H1 (cell line): ENCODE results near the gene KRTAP5-4. TPM values are rescaled to one million over a fixed set of nuclear protein-coding genes. Genes with fewer than 3 reads are reported as not detected.
A peak's percentile ranks its signal among the peaks of the same experiment; 100 is the strongest.

Source experiments
- CTCF ChIA-PET: fragments of 300-600 bp; sonication (Branson Sonifier 250); formaldehyde crosslinking; loops from one replicate; lab custom pipeline; 2021; ENCODE audit not compliant: partially characterized antibody; lab: Charles Lee
- POLR2A ChIA-PET: fragments of 300-600 bp; sonication (Branson Sonifier 250); formaldehyde crosslinking; loops from one replicate; lab custom pipeline; 2021; ENCODE audit warnings: inconsistent platforms; ENCODE audit not compliant: partially characterized antibody; lab: Charles Lee
- DNase-seq, 2 experiments: peaks; one replicate each; pipeline versions ENCODE4 v3.0.0 to v3.0.0-alpha.2; 2010 to 2022; ENCODE audit warnings: low spot score in 2 of 2, low read depth in 1 of 2, mixed read lengths in 1 of 2
- FAIRE-seq: peaks from 2 replicates; lab custom pipeline; 2011; peaks lifted over from hg19 to GRCh38; lab: Jason Lieb, UNC
- H2AFZ ChIP-seq: 2 replicates; pipeline ENCODE4 v1.8.1; 2012; ENCODE audit warnings: low read length, inconsistent platforms
- H2AK5ac ChIP-seq: 2 replicates; pipeline ENCODE4 v1.6.1; 2013; ENCODE audit warnings: low read depth, low read length
- H2BK120ac ChIP-seq: replicated peaks from 2 replicates; pipeline ENCODE3; 2013; ENCODE audit warnings: low read depth, low read length, inconsistent platforms
- H2BK12ac ChIP-seq: 2 replicates; pipeline ENCODE4 v1.6.1; 2013; ENCODE audit warnings: low read depth, low read length
- H2BK15ac ChIP-seq: 2 replicates; pipeline ENCODE4 v1.6.1; 2013; ENCODE audit warnings: low read length
- H2BK20ac ChIP-seq: 2 replicates; pipeline ENCODE4 v1.6.1; 2013; ENCODE audit warnings: low read length
- H2BK5ac ChIP-seq: 2 replicates; pipeline ENCODE4 v1.6.1; 2013; ENCODE audit warnings: low read depth, low read length
- H3K14ac ChIP-seq: 2 replicates; pipeline ENCODE4 v1.6.1; 2013; ENCODE audit warnings: inconsistent platforms; ENCODE audit not compliant: insufficient read length
- H3K18ac ChIP-seq: 2 replicates; pipeline ENCODE4 v1.6.1; 2013; ENCODE audit warnings: low read length; ENCODE audit errors: extremely low read depth
- H3K23ac ChIP-seq: 2 replicates; pipeline ENCODE4 v1.6.1; 2013; ENCODE audit warnings: inconsistent platforms; ENCODE audit not compliant: insufficient read length
- H3K23me2 ChIP-seq: 2 replicates; pipeline ENCODE4 v1.6.1; 2013; ENCODE audit warnings: low read depth, low read length
- H3K27ac ChIP-seq: 2 replicates; pipeline ENCODE4 v1.6.1; 2011; ENCODE audit warnings: low read depth, low read length, inconsistent platforms
- H3K27me3 ChIP-seq, 4 experiments: replicated peaks in 1 of 4; 1 replicate in 1 of 4; 2 replicates in 3 of 4; pipeline versions ENCODE4 v1.6.1 to v1.8.1; 2011 to 2013; ENCODE audit warnings: low read length in 3 of 4, mild to moderate bottlenecking in 3 of 4, inconsistent platforms in 2 of 4, mixed read lengths in 2 of 4, moderate library complexity in 1 of 4; ENCODE audit not compliant: control insufficient read depth in 3 of 4, insufficient read depth in 3 of 4; ENCODE audit errors: extremely low read depth in 1 of 4
- H3K36me3 ChIP-seq, 4 experiments: 2 replicates each; pipeline versions ENCODE4 v1.6.1 to v1.8.1; 2011 to 2013; ENCODE audit warnings: mild to moderate bottlenecking in 4 of 4, low read length in 3 of 4, moderate library complexity in 2 of 4, control low read depth in 1 of 4, inconsistent platforms in 1 of 4; ENCODE audit not compliant: insufficient read depth in 4 of 4, control insufficient read depth in 2 of 4
- H3K4ac ChIP-seq: replicated peaks from 2 replicates; pipeline ENCODE3; 2013; ENCODE audit warnings: low read length, low read depth, mixed read lengths, inconsistent platforms; ENCODE audit not compliant: insufficient read length
- H3K4me1 ChIP-seq, 4 experiments: replicated peaks in 1 of 4; 1 replicate in 1 of 4; 2 replicates in 3 of 4; pipeline versions ENCODE4 v1.6.1 to v1.8.1; 2011 to 2013; ENCODE audit warnings: low read length in 3 of 4, inconsistent platforms in 2 of 4, mixed read lengths in 1 of 4; ENCODE audit not compliant: insufficient read depth in 4 of 4, control insufficient read depth in 3 of 4
- H3K4me2 ChIP-seq, 2 experiments: 2 replicates each; pipeline versions ENCODE4 v1.6.1 to v1.8.1; 2011 to 2013; ENCODE audit warnings: low read depth in 2 of 2, low read length in 2 of 2, control low read depth in 1 of 2, inconsistent platforms in 1 of 2, mild to moderate bottlenecking in 1 of 2; ENCODE audit not compliant: insufficient read depth in 1 of 2
- H3K4me3 ChIP-seq, 4 experiments: fragments of 200-600, 300-600 bp in 1 of 4; sonication (generic), shearing (Covaris generic), sonication (Bioruptor Twin) in 1 of 4; 2 replicates each; pipeline versions ENCODE4 v1.5.1 to v1.8.1; 2011 to 2016; ENCODE audit warnings: low read length in 4 of 4, low read depth in 3 of 4, control low read depth in 2 of 4, inconsistent platforms in 2 of 4, mild to moderate bottlenecking in 2 of 4, mixed read lengths in 1 of 4, moderate library complexity in 1 of 4; ENCODE audit not compliant: insufficient read depth in 2 of 4; ENCODE audit errors: extremely low read depth in 1 of 4
- H3K56ac ChIP-seq: replicated peaks from 2 replicates; pipeline ENCODE3; 2013; ENCODE audit warnings: low read depth, mild to moderate bottlenecking, mixed read lengths, low read length, inconsistent platforms; ENCODE audit not compliant: insufficient read length
- H3K79me1 ChIP-seq: 2 replicates; pipeline ENCODE4 v1.6.1; 2013; ENCODE audit warnings: low read depth, low read length, control low read depth
- H3K79me2 ChIP-seq, 2 experiments: 2 replicates each; pipeline versions ENCODE4 v1.6.1 to v1.8.1; 2012 to 2013; ENCODE audit warnings: low read length in 2 of 2, mild to moderate bottlenecking in 2 of 2, inconsistent platforms in 1 of 2; ENCODE audit not compliant: insufficient read depth in 2 of 2, control insufficient read depth in 1 of 2
- H3K9ac ChIP-seq, 4 experiments: replicated peaks in 1 of 4; 1 replicate in 1 of 4; 2 replicates in 3 of 4; pipeline versions ENCODE4 v1.6.1 to v1.8.1; 2011 to 2013; ENCODE audit warnings: low read depth in 3 of 4, low read length in 3 of 4, control low read depth in 2 of 4, mild to moderate bottlenecking in 2 of 4, moderate library complexity in 2 of 4, inconsistent platforms in 1 of 4; ENCODE audit errors: extremely low read depth in 1 of 4
- H3K9me3 ChIP-seq, 2 experiments: 2 replicates each; pipeline versions ENCODE4 v1.6.1 to v1.8.1; 2012 to 2013; ENCODE audit warnings: mild to moderate bottlenecking in 2 of 2, moderate library complexity in 2 of 2, control low read depth in 1 of 2, inconsistent platforms in 1 of 2, low read depth in 1 of 2, low read length in 1 of 2, mixed read lengths in 1 of 2; ENCODE audit not compliant: insufficient read depth in 2 of 2
- H4K20me1 ChIP-seq, 2 experiments: replicated peaks in 1 of 2; 2 replicates each; pipeline versions ENCODE3 to v1.8.1; 2011 to 2013; ENCODE audit warnings: inconsistent platforms in 2 of 2, low read length in 2 of 2, mild to moderate bottlenecking in 1 of 2; ENCODE audit not compliant: insufficient read depth in 2 of 2, control insufficient read depth in 1 of 2
- H4K5ac ChIP-seq: 2 replicates; pipeline ENCODE4 v1.6.1; 2013; ENCODE audit warnings: low read length, low read depth, mixed read lengths, inconsistent platforms; ENCODE audit not compliant: insufficient read length
- H4K8ac ChIP-seq: 2 replicates; pipeline ENCODE4 v1.8.0; 2013; ENCODE audit warnings: mild to moderate bottlenecking, moderate library complexity, low read length, inconsistent platforms; ENCODE audit not compliant: insufficient read depth; ENCODE audit errors: extremely low read depth
- H4K91ac ChIP-seq: replicated peaks from 2 replicates; pipeline ENCODE3; 2013; ENCODE audit warnings: low read length, mixed read lengths, inconsistent platforms; ENCODE audit not compliant: insufficient read length
- ATF2 ChIP-seq: IDR thresholded peaks from 2 replicates; pipeline ENCODE4 v1.6.1; 2012; ENCODE audit warnings: low read length, inconsistent platforms
- BACH1 ChIP-seq: IDR thresholded peaks from 2 replicates; pipeline ENCODE4 v1.6.1; 2012; ENCODE audit warnings: low read length, improper control_type of control experiment
- CHD1 ChIP-seq: IDR thresholded peaks from 2 replicates; pipeline ENCODE4 v1.6.1; 2012; ENCODE audit warnings: low read depth, low read length, improper control_type of control experiment
- CREB1 ChIP-seq: IDR thresholded peaks from 2 replicates; pipeline ENCODE4 v1.6.1; 2012; ENCODE audit warnings: inconsistent platforms
- NANOG ChIP-seq: IDR thresholded peaks from 2 replicates; pipeline ENCODE4 v1.6.1; 2011; ENCODE audit warnings: low read length, low read depth, mild to moderate bottlenecking, inconsistent platforms; ENCODE audit not compliant: insufficient read depth, poor library complexity, severe bottlenecking
- POLR2A ChIP-seq, 2 experiments: IDR thresholded peaks; 1 replicate in 1 of 2; 2 replicates in 1 of 2; pipeline ENCODE4 v1.6.1; 2011; ENCODE audit warnings: low read depth in 2 of 2, low read length in 2 of 2, mild to moderate bottlenecking in 2 of 2; ENCODE audit errors: control extremely low read depth in 1 of 2
- SIRT6 ChIP-seq: IDR thresholded peaks from one replicate; pipeline ENCODE4 v1.7.1; 2012; ENCODE audit warnings: low read length, inconsistent platforms
- SIX5 ChIP-seq: IDR thresholded peaks from 2 replicates; pipeline ENCODE4 v1.6.1; 2011; ENCODE audit warnings: mild to moderate bottlenecking, low read depth, low read length
- SP1 ChIP-seq: IDR thresholded peaks from 2 replicates; pipeline ENCODE4 v1.6.1; 2011; ENCODE audit warnings: low read depth, low read length
- TBP ChIP-seq: IDR thresholded peaks from 2 replicates; pipeline ENCODE4 v1.6.1; 2011; ENCODE audit warnings: low read depth, low read length, improper control_type of control experiment
- YY1 ChIP-seq: IDR thresholded peaks from 2 replicates; pipeline ENCODE4 v1.6.1; 2011; ENCODE audit warnings: low read depth, mild to moderate bottlenecking, low read length
- ZNF274 ChIP-seq: IDR thresholded peaks from 2 replicates; pipeline ENCODE4 v1.7.0; 2012; ENCODE audit warnings: low read length, borderline replicate concordance; ENCODE audit errors: extremely low read depth
- WGBS, 2 experiments: shearing (Covaris generic) in 1 of 2; methylation state at CpG; one replicate each; pipeline versions ENCODE4 v1.1.6 to v1.1.7; 2013 to 2015; ENCODE audit warnings: low lambda C conversion rate in 2 of 2, mixed read lengths in 2 of 2, inconsistent platforms in 1 of 2, low coverage in 1 of 2, missing lambda C conversion rate in 1 of 2; ENCODE audit not compliant: insufficient replicate concordance in 2 of 2, insufficient coverage in 1 of 2, insufficient read length in 1 of 2; ENCODE audit errors: extremely low coverage in 1 of 2, missing lambda C conversion rate in 1 of 2; 5-methylcytosine and 5-hydroxymethylcytosine counted together
- polyA plus RNA-seq, 7 experiments: library from polyadenylated mRNA; depleted of rRNA in 3 of 7; stranded (reverse) in 5 of 7; unstranded in 2 of 7; fragments of >200 nt in 5 of 7; fragments of 200-250 nt in 2 of 7; gene quantifications; 1 replicate in 5 of 7; 2 replicates in 1 of 7; 4 replicates in 1 of 7; pipeline versions ENCODE4 v1.2.1 to v1.2.3, GENCODE V29; 2011 to 2013; ENCODE audit warnings: missing spikeins in 2 of 7, mixed read lengths in 2 of 7
- total RNA-seq: library from RNA; stranded (reverse); fragmentation: NEBNext Ultra II Directional; extraction: Animal tissue kit (Norgen Biotek cat#: 25700); gene quantifications from 2 replicates; pipeline ENCODE4 v1.2.1, GENCODE V29; 2021

The KRTAP5-4 gene
- total and polyA plus RNA-seq, 2 of the 8 experiments (the other 6 are each of a cell fraction or from before 2014, with no cell fraction given), result not detected

- no peak overlapping the region for H3K56ac ChIP-seq
- H2BK120ac ChIP-seq, result no peak overlapping the region
- ChIA-PET POLR2A (no interaction called here), CTCF (interaction anchor here (3.0 to 10.1 kb wide), 7 partner anchors 23 to 498 kb away, joined by 9 to 166 read pairs (median 35); partner anchors contain the start of gene SYT8)
- H3K27me3 ChIP-seq, result peaks cover 0 to 9% (median 6%) of the 10 kb centered on the region in 4 experiments; a peak in 4 of 7 replicates
- H3K18ac ChIP-seq, result no peak overlapping the region
- no peaks in the 10 kb centered on the region for H4K20me1 ChIP-seq
- no peak overlapping the region for H2BK20ac ChIP-seq
- no peak overlapping the region for H3K4ac ChIP-seq
- H3K9me3 ChIP-seq, result no peaks in the 10 kb centered on the region
- no peak overlapping the region for H2AK5ac ChIP-seq
- H3K27ac ChIP-seq, result no peak overlapping the region
- FAIRE-seq, result no peak
- H2BK12ac ChIP-seq, result 0 out of 2 replicates have a peak overlapping the region, but pooled peaks have one; percentile 17
- H3K4me1 ChIP-seq, result peaks cover 0 to 6% (median 2%) of the 10 kb centered on the region in 4 experiments; a peak in 3 of 7 replicates
- no peak overlapping the region for H3K4me2 ChIP-seq
- H2BK15ac ChIP-seq, result no peak overlapping the region
- no peaks in the 10 kb centered on the region for H3K79me2 ChIP-seq
- WGBS, 2 experiments, result 86% methylated on average over 26 of the region's 26 CpGs; no CpG with 5 or more reads in 1 of the 2 experiments
- H4K8ac ChIP-seq, result no peak overlapping the region; the same call in 1 of the 2 replicates
- no peak overlapping the region for H3K14ac ChIP-seq
- H3K23me2 ChIP-seq, result no peaks in the 10 kb centered on the region
- H2AFZ ChIP-seq, result no peak overlapping the region
- H4K5ac ChIP-seq, result no peak overlapping the region
- DNase-seq, result no peak
- H4K91ac ChIP-seq, result peak overlapping the region; percentile 54
- no peak overlapping the region for H3K9ac ChIP-seq
- H3K23ac ChIP-seq, result no peak overlapping the region
- no peaks in the 10 kb centered on the region for H3K36me3 ChIP-seq
- peak overlapping the region; percentile 66; the same call in 1 of the 2 replicates for H2BK5ac ChIP-seq
- no peaks in the 10 kb centered on the region for H3K79me1 ChIP-seq
- no peak overlapping the region for H3K4me3 ChIP-seq
- no peak for TF ChIP-seq YY1
- no peak for TF ChIP-seq SP1
- no peak for TF ChIP-seq ZNF274
- TF ChIP-seq TBP, result no peak
- TF ChIP-seq NANOG, result no peak
- no peak for TF ChIP-seq POLR2A (IDR thresholded peaks at IDR 0.05; ENCODE audit: control extremely low read depth in 1 of 2, low read depth in 2 of 2, low read length in 2 of 2)
- no peak for TF ChIP-seq CREB1
- TF ChIP-seq CHD1, result no peak
- no peak for TF ChIP-seq SIRT6
- no peak for TF ChIP-seq SIX5
- TF ChIP-seq BACH1, result no peak
- no peak for TF ChIP-seq ATF2
Observed at GRCh38 chr11:1655168-1656060, 33.5 kb upstream of the KRTAP5-4 start.
